HG03565 (cell line): Measurements from ENCODE around the gene SMCO2.

Experiments used
- ATAC-seq: cut with Tn5 transposase; IDR thresholded peaks from one replicate; pipeline ENCODE4 v1.9.1; 2021; ENCODE audit warnings: mild to moderate bottlenecking, moderate library complexity; ENCODE audit not compliant: unreplicated experiment

SMCO2 gene

DNA sequence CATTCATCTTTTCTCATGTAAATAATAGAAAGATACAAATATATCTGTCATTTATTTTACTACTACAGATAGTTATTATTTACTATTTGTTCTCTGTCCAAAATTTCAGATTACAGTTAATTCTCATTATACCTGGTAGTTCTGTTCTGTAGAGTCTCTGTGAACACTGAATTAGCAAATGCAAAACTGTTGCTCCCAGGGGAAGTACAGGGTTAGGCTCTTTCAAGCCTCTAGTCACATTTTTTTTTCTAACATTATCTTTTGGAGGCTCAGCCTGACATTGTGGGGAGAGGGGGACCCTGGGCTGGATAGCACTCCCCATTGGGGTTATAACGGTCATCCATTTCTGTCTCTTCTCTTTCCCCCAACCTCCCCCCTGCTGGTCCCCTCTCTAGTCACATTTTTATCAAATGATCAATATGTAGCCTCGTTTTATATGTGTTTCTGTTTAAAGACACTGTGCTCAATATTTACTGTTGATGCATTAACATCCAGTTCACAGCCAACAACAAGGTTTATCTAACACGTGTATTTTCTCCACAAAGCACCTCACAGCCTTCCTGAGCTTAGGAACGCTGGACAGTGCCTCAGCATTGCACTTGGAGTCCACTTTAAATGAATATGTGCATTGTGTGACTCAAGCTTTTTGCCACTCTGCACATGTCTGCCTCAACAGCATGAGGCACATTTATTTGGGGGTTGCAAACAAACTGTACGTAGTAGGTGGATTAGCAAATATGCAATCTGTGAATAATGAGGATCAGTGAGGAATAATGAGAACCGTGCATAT is 4.7 kb downstream of the SMCO2 start:
- no peak for ATAC-seq

DNA sequence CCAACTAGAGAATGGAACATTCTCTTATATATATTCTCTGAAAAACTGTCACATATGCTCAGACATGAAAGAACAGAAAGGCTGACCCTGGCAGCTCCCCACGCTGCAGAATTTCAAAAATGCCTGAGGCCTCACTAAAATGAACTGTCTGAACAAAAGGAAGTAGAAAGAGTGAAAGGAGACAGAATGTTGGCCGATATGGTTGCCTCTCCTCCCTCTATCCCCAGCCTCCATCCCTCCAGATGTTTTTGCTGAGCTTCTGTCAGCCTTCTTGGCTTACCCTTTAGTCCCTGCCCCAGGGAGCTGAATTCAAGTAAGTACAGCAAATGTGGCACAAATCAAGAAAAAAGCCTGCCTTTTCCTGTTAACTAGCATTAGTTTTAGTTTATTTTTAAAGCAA is 6.9 kb downstream of the SMCO2 start:
- no peak for ATAC-seq

GRCh38 chr12:27455589-27455988 is 9.1 kb downstream of the SMCO2 start:
- no peak for ATAC-seq

DNA sequence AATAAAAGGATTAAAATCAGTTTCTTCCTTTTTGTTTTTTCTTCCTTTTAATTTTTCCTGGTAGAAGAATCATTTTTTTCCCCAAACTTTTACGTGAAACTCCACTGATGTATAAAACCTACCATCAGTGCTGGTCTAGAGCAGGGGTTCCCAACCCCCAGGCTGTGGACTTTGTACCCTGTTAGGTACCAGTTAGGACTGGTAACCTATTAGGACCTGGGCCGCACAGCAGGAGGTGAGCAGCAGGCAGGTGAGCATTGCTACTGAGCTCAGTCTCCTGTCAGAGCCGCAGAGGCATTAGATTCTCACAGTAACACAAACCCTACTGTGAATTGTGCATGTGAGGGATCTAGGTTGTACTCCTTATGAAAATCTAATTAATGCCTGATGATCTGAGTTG is 10.1 kb downstream of the SMCO2 start:
- no peak for ATAC-seq

- ATAC-seq = no peak
Observed at GRCh38 chr12:27460471-27460978, 14.0 kb downstream of the SMCO2 start.

DNA sequence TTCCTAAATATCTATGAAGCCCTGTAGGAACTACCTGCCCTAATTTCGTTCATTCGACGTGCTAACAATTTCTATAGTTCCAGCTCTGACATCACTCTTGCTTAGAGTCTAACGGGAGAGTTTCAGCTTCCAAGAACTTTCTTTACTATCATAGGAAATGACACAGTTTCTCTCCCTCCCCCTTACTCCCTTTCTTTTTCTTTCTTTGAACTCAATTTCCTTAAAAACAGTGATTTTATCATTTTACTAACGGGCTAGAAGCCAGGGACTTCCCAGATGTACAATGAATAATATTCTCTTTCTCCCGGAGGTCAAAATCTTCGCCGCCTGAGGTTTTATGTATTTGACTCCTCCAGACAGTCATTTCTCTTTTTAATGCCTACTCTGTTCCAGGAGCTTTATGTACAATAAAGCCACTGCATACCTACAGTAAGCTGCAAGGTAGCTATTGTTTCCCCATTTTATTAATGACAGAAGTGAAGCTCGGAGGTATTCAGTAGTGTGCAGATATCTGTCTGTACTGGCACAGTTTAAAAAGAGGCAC is 15.7 kb downstream of the SMCO2 start:
- ATAC-seq = no peak

GRCh38 chr12:27462851-27463250 is 16.3 kb downstream of the SMCO2 start:
- ATAC-seq = no peak

GRCh38 chr12:27463511-27464219 is 17.1 kb downstream of the SMCO2 start:
- ATAC-seq = no peak

- ATAC-seq = no peak
Observed at GRCh38 chr12:27464220-27464554, 17.7 kb downstream of the SMCO2 start.

- no peak for ATAC-seq
Observed at GRCh38 chr12:27467641-27468040, 21.1 kb downstream of the SMCO2 start.

DNA sequence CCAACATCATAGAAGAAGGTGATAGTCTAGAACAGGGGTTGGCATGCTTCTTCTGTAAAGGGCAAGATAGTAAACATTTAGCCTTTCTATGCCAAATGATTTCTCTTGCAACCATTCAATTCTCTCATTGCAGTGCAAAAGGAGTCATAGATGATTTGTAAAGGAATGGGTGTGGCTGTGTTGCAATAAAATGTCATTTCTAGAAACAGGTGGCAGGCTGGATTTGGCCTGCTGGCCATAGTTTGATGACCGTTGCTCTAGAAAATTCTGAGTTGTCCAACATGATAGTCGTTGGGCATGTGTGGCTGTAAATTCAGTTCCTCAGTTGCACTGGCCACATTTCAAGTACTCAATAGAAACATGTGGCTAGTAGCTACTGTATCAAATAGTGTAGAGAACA is 21.7 kb downstream of the SMCO2 start:
- ATAC-seq = no peak

GRCh38 chr12:27469176-27469736 is 22.7 kb downstream of the SMCO2 start:
- no peak for ATAC-seq

DNA sequence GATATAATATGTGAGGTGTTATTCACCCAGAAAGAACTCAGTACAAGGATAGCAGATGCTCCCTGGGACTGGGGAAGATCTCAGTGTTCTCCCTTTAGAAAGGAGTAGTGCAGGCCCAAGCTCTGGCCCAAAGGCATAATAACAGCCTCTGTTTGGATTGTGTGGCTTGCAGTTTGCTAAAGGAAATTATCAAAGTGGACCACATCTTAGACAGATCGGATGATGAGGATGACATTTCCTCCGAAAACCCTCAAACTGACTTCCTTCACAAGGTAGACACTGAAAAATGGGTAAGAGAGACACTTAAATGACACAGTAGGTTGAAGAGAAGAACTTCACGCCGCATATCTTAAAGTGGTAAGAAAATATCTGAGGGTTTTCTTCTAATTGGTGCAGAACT is 26.1 kb downstream of the SMCO2 start:
- ATAC-seq = no peak

GRCh38 chr12:27474344-27474743 is 27.8 kb downstream of the SMCO2 start:
- no peak for ATAC-seq

DNA sequence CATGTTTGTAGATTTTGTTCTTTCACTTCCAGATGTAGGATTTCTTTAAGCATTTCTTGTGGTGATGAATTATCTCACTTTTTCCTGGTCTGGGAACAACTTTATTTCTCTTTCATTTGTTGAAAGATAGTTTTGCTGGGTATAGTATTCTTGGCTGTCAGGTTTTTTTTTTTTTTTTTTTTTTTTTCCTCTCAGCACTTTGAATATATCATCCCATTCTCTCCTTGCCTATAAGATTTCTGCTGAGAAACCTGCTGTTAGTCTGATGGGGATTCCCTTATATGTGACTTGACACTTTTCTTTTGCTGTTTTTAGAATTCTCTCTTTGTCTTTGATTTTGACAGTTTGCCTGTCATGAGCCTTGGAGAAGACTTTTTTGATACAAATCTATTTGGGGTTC is 30.5 kb downstream of the SMCO2 start:
- ATAC-seq = no peak

DNA sequence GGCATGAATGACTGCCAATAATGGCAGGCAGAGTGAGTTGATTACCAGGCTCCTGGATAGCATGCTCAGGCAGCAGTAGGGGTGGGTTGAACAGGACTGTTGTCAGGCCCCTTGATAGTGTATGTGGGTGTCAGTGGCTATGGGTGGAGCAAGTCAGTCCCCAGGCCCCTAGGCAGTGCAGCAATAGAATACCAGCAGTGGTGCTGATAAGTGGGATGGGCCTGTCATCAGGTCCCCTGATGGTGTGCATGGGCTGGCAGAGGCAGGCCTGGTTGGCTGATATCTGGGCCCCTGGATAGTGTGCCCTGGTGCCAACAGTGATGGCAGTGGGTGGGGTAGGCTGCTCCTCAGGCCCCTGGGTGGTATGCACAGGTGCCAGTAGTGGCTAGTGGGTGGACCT is 32.4 kb downstream of the SMCO2 start:
- no peak for ATAC-seq

- no peak for ATAC-seq
Observed at GRCh38 chr12:27480016-27480415, 33.5 kb downstream of the SMCO2 start.

GRCh38 chr12:27486961-27487360 is 40.4 kb downstream of the SMCO2 start:
- no peak for ATAC-seq

DNA sequence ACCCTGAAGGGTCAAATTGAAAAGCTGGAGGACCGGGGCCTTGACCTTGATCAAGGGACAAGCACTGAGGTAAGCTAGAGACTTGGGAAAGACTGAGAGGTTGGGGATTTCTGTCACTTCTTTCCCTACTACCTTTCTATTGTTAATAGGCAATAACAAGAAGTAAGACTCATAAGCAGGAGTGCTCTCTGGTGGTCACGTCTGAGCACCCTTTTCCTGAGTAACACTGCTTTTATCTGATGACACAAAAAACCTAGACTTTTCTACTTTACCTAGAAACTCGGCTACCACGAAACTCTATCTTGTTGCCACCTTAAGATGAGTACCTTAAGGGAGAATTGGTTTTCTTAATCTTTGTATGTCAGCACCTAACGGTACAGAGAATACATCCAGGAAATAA is 41.9 kb downstream of the SMCO2 start:
- ATAC-seq = no peak

- no peak for ATAC-seq
Observed at GRCh38 chr12:27491226-27491625, 44.7 kb downstream of the SMCO2 start.

GRCh38 chr12:27493260-27493940 is 46.9 kb downstream of the SMCO2 start:
- no peak for ATAC-seq
